ENCODE results near the gene COL15A1.
"Not testable (repeated sequence)": the region's sequence is repeated elsewhere in the genome, so short reads cannot be mapped to it uniquely, and the experiment has no call there.

Gene COL15A1

DNA sequence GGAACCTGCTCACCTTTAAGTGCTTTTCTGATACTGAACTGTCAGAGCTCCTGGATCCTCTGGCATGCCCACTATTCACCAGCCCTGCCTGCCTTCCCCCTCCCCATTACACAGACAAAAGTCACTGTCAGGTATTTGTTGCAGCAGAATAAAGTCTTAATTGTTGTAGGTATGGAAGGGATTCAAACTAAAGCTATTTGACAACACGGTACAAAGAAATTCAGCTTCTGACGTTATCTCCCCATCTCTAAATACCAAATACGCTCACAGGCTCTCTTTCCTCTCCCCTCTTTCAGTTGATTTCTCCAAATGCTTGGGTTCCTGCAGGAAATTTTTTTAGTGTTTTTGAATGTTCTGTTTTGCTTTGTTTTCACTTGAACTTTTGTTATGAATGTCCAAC lies 151.9 kb downstream of the COL15A1 start:
- no peak for DNase-seq

DNA sequence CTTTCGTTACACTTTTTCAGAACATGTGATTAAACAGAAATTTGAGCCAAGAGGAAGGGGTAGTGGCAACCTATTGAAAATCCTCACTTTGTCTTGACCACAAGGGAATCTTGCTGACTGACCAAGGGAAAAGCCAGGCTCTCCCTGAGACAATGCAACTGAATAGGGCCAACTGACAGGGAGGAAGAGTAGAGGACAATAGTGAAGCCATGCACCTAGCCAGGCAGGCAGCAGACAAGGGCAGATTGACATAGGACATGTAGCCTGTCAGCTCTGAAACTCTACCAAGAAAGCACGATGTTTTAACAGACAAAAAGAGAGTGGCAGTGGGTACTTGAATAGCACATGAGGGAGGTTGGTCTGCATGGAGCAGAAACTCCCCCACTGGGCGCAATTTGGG lies 152.7 kb downstream of the COL15A1 start:
- DNase-seq, result no peak

DNA sequence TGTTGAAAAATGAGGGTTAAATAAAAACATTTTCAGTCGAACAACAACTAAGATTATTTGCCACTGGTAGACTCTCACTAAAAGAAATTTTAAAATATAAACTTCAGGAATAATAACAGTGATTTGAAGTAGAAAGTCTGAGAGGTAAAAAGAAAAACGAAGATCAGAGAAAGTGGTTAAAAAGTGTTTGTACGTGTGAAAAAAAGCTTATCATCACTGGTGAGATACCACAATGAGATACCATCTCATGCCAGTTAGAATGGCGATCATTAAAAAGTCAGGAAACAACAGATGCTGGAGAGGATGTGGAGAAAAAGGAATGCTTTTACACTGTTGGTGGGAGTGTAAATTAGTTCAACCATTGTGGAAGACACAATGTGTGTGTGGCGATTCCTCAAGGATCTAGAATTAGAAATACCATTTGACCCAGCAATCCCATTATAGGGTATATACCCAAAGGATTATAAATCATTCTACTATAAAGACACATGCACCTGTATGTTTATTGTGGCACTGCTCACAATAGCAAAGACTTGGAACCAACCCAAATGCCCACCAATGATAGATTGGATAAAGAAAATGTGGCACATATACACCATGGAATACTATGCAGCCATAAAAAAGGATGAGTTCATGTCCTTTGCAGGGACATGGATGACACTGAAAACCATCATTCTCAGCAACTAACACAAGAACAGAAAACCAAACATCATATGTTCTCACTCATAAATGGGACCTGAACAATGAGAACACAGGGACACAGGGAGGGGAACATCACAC lies 156.3 kb downstream of the COL15A1 start:
- DNase-seq, result not testable (repeated sequence)

GRCh38 chr9:99101271-99101670 lies 157.6 kb downstream of the COL15A1 start:
- no peak for DNase-seq

GRCh38 chr9:99101812-99102211 lies 158.1 kb downstream of the COL15A1 start:
- DNase-seq, result no peak

DNA sequence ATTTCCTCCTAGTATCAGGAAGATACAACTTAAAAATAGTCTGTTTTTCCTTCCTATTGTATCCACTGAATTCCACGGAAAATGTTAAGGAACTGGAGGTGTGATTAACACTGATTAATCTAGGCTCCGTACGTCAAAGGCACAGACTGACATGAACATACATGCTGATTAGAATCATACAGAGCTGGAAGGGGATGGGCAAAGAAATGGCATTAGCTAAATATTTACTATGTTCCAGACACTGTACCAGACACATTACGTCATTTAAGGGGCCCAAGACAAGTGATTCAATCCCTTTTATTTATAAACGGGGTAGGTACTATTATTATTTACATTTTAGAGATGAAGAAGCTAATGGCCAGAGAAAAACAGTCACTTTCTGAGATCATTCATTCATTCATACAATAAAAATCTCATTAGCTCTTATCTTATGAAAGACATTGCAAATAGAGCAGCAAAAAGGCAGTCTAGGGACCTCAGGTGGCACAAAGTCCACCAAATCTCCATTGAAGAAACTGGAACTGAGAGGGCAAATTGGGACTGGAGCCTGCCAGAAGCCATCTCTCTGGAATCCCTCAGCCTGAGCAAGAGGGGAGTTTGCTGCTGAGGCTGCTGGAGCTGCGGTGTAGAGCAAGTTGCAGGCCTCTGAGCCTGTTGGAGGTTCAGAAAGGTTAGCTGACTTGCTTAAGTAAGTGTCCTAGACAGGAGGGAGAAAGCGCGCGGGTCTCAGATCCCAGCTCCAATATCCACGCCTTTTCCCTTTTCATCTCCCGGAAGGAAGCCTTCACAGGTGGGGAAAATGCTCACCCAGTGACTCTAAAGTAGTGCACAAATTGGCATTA lies 159.6 kb downstream of the COL15A1 start:
- no peak for DNase-seq

GRCh38 chr9:99103901-99104458 lies 160.3 kb downstream of the COL15A1 start:
- DNase-seq, result no peak

- peak; percentile 88 for DNase-seq
Measured at GRCh38 chr9:99104459-99105151, 160.9 kb downstream of the COL15A1 start, which contains the start of gene TGFBR1. TSS of gene TGFBR1 (plus strand) at chr9:99105113. CDS start at chr9:99105206, 93 bp downstream.

DNA sequence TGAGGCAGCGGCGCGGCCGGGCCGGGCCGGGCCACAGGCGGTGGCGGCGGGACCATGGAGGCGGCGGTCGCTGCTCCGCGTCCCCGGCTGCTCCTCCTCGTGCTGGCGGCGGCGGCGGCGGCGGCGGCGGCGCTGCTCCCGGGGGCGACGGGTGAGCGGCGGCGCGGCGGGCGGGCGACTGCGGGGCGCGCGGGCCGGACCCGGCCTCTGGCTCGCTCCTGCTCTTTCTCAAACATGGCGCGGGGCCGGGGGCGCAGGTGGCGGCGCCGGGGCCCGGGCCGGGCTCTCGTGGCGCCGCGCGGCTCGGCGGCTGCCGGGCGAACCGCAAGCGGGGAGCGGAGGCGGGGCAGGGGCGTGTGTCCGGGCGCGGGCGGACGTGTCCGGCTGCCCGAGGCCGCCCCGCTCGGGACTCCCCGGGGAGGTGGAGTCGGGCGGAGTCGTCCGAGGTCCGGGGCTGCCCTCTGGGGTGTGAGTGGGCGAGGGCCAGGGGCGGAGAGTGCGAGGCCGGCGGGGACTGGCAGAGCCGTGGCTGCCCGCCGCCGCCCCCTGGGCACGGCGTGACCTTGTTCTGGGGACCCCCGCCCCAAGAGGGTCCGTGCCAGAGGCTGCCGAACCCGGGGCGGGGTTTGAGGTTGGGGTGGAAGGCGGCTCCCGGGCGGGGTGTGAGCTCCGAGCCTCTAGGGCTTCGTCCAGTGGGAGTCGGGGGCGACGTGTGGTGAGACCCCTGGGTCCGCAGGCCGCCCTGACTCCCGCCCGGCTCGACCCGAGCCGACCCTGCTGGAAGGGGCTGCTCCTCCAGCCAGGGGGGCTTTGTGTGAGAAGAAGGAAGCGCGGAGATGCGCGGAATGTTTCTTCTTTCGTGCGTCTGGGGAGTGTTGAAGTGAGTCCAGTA lies 161.7 kb downstream of the COL15A1 start:
- no peak for DNase-seq

DNA sequence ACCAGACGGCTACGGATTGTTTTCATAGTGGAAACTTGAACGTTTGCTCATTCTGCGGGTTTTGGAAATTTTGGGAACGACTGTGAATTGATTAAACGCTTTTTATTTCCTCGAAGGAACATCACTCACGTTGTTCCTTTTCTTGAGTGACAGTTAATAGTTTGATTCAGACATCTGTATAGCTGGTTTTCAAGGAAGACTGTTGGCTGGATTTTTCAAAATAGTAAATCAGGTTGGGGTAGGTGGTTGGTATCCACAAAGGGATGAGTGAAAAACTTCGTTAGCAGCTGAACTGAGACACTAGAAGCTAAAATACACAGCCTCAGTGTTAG lies 162.3 kb downstream of the COL15A1 start:
- no peak for DNase-seq

- no peak for DNase-seq
Measured at GRCh38 chr9:99107421-99107820, 163.7 kb downstream of the COL15A1 start.

DNA sequence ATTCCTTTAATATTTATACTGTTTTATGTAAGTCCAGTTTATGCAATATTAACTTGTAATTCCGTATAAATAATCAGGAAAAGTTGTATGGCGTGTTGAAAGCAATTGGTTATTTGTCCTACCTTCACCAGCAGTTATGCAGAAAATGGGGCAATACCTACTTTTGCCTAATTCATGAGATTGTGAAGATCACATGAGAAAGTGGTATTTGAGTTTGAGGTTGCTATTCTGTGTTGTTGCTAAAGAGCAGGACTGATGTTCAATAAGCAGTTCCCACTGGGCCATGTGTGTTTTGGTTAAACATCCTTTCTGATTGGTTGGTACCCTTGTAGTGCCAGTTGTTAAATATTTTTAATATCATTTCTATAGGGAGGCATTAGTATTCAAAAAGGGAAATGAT lies 164.4 kb downstream of the COL15A1 start:
- DNase-seq, result no peak

- DNase-seq, result no peak
Measured at GRCh38 chr9:99109522-99109921, 165.8 kb downstream of the COL15A1 start.

DNA sequence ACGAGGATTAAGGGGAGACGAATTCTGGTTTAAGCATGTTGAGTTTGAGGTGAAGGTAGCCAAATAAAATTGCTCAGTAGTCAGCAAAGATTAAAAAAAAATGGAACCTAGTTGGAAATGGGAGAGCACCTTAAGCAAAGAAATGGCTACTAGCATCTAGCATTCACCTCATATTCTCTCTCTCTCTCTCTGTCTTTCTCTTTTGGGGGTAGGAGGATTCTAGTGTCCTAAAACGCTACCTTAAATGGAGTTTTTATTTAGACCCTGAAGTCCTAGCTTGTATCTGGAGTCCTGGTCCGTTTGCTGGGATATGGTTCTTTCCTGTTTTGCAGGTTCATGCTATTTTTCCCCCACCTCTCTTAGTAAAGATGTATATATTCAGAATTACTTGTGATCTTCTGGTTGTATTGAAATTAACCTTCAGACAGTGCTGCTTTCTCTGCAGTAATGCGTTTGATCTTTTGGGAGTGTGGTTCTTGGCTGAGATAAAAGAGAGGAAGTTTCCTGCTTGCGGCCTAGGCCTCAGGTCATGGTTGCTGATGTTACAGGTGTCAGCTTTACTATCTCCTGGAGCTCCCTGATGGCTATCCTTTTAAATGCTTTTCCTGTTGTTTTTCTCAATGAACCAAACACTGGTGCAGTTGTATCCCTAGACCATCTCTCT lies 169.2 kb downstream of the COL15A1 start:
- DNase-seq, result no peak

DNA sequence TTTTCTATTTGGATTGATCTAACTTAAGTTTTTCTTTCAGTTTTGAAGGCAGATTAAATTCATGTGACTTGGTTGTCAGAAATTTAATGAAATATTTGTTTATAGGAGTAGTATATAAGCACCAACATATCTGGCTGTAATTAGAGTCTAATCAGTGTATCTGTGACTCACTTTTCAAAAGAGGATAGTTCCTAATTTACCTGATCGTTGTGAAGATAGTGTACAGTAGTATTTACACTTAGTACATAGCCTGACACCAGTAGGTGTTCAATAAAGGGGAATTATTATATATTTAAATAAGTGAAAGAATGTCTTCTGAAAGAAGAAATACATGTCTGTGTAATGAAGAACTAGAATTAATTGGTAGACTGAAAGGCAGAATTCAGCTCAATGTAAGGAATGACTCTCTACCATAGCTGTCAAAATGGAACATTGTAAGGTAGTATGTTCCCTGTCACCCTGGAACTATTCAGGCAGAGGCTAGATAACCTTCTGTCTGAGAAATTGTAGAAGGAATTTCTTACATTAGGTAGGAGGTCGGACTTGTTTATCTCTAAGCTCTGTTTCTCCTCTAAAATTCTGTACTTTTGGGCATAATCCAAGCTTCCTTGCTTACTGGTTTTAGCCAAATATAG lies 169.8 kb downstream of the COL15A1 start:
- no peak for DNase-seq

GRCh38 chr9:99114049-99114440 lies 170.3 kb downstream of the COL15A1 start:
- no peak for DNase-seq

- DNase-seq, result no peak
Measured at GRCh38 chr9:99114846-99115500, 171.3 kb downstream of the COL15A1 start.

GRCh38 chr9:99116003-99116411 lies 172.3 kb downstream of the COL15A1 start:
- DNase-seq, result no peak

- DNase-seq, result no peak
Measured at GRCh38 chr9:99118782-99119466, 175.2 kb downstream of the COL15A1 start.

Measured in NCI-H1092 treated with DMSO at 0.1 percent for 48 hours (cell line).